NCI-H146 treated with DMSO at 0.1 percent for 48 hours (cell line): Measurements from ENCODE around the gene RAB9B.
A peak's percentile ranks its signal among the peaks of the same experiment; 100 is the strongest.
"Not testable (repeated sequence)": the region's sequence is repeated elsewhere in the genome, so short reads cannot be mapped to it uniquely, and the experiment has no call there.

Experiments used
- DNase-seq: peaks from one replicate; lab custom pipeline; 2025; ENCODE audit not compliant: unreplicated experiment; lab: John Stamatoyannopoulos, UW

RAB9B gene, protein sequence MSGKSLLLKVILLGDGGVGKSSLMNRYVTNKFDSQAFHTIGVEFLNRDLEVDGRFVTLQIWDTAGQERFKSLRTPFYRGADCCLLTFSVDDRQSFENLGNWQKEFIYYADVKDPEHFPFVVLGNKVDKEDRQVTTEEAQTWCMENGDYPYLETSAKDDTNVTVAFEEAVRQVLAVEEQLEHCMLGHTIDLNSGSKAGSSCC

DNA sequence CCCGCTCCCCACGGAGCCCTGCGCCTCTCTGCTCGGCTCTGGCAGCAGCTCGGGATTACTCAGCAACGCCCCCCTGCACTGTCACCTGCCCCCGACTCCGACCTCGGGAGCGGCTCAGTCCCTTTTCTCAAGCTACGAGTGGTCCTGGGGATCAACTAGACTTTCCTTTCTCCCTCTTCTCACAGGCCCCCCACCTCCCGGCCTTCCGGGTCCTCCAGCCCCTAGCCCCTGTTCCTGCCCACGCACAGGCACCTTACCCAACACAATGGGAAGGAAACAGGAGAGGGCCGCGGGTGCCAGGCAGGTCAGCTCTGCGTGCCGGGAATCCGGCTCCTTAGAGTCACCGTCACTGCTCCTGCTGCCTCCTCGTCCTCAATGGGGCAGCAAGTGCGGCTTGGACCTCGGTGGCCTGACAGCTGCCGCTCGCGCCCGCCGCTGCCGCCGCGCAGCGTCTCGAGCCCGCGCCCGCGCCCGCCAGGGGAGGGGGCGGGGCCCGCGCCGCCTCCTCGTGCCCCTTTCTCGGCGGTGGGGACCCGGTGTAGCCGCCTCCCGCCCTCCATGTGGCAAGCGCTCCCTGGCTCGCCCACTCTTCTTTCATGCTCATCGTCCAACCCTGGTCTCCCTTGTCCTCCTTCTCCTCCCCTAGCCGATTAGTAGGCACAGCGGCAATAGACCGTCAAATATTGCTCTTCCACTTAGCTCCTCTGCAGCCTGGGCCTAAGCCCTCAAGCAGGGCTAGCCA lies at the start of gene RAB9B:
Gene RAB9B, minus strand, starts transcription at position 455 of the 742 bp plus-strand sequence. CDS start 6,473 bp downstream, outside the sequence.
- peak; percentile 50 for DNase-seq

DNA sequence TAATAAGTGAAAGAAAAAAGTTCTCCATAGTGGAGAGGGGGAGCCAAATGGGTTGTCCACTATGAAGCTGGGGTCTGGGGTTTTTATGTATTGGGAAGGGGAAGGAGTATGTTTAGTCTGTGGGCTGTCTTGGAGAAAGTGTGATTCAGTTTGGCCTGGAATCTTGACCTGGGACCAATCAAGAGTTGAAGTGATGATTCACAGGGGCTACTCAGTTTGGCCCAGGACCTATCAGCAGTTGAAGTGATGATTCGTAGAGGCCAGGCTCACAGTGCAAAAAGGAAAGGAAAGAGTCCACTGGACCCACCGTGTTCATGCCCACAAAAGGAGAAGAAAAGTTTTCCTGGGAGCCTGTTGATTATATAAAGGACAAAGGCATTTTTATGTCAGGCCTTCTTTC lies 47.3 kb upstream of the RAB9B start:
- DNase-seq: no peak

DNA sequence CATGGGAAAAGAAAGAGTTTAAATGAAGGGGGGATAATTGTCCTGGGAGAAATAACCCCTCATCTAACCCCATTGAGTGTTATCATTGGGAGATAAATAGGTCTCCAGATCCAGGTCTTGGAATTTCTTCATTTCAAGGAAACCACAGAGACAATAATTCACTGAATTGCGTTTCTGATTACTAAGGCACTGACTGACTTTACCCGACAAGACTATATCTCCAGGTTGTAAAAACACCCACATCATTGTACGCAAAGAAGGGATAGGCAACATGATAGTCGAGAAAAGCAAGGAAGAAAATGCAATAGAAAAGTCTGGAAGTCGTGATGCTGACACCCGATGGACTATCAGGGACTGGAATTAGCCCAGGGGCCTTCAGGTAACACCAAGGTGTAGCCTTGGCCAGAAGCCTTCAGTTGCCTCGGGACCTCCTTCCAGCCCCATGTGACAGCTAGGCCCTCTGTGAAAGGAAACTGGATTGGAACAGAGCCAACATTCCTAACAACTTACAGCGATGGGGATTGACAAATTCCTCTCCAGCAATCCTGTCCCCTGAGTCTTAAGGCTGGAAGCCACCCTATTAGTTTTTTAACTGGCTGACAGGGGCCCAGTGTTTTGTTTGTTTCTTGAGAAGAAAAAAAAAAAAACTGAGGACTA lies 46.5 kb upstream of the RAB9B start:
- no peak for DNase-seq

DNA sequence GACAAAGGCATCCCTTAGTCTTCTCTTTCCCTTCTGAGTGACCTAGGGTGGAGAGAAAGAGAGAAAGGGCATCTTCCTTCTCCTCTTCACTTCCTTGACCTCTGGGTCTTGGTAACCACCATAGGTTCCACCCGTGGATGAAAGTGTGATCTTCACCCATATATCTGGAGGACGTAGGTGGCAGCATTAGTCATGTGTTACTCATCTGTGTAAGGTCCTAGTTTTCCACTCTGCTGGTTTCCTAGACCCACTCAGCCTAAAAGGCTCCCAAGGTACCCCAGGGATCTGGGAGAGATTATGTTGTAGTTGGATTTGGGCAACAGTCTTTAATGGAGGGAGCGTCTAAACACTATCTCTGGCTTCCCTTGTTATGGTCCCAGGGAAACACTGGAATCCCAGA lies 45.5 kb upstream of the RAB9B start:
- no peak for DNase-seq

DNA sequence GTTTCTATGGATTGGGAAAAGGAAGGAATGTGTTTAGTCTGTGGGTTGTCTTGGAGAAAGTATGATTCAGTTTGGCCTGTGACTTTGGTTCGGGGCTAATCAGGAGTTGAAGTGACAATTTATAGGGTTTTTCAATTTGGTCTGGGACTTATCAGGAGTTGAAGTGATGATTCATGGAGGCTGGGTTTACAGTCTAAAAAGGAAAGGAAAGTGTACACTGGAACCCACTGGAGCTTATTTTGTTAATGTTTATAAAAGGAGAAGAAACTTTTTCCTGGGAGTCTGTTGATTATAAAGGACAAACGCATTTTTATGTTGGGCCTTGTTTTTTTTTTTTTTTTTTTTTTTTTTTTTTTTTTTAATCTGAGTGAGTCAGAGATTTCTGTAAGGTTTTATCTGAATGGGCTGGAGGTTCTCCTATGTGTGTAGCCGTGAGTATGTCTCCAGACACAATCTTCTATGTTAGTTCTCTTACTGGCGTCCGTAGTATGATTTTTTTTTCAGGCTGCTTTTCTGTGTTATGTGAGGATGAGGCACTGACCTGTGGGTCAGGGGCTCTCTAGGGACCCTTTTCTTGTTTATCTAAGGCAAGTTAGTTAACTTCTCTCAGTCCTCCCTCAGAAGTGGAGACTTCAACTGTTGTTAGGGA lies 33.0 kb upstream of the RAB9B start:
- no peak for DNase-seq

DNA sequence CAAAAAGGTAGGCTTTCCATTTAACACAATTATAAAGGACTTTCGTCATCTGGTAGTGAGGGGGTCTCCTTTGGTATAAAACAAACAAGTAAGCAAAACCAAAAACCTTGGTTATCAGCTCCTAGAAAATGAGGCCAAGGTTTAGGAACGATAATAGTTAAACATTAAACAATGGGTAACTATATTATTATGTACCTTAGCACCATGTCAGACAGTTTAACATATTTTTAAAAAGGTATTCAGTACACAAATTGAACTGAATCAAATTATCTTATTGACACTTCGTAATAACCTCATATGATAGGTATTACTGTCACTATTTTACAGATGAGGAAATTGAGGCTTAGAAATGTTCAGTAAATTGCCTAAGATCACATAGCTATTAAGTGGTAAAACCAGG lies 32.1 kb upstream of the RAB9B start:
- no peak for DNase-seq

DNA sequence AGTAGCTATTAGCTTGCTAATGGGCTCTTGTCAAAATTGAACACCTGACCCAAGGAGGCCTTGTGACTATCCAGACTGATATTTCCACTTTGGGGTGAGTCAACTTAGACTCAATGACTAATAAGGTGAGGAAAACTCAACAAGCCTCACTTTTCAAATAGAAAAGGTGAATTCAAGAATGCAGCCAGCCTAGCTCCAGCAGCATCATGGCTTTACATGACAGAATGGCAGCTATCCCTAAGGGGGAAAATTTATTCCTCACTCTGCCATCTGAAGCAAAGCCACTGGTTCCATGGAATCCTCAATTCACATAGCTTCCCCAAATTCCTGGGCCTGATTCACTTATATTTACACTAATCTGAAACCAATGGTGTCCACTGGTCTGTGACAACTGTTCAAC lies 29.1 kb upstream of the RAB9B start:
- DNase-seq: no peak

DNA sequence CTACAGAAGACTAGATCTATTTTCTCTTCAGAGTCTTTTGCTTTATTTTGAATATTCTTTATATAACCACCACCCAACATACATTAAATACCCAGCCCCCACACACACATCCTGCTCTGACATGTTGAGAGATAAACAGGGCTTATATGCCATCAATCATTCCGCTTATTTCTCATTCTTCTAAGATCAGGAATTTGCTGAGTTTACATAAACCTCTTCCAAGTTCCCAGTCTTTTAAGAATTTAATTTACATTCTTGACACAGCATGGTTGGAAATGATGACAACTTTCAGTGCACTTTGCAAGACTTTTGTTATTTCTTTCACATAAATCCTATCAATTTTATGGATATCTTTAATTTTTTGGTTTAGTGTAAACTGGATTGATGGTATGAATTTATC lies 17.5 kb upstream of the RAB9B start:
- DNase-seq: no peak

DNA sequence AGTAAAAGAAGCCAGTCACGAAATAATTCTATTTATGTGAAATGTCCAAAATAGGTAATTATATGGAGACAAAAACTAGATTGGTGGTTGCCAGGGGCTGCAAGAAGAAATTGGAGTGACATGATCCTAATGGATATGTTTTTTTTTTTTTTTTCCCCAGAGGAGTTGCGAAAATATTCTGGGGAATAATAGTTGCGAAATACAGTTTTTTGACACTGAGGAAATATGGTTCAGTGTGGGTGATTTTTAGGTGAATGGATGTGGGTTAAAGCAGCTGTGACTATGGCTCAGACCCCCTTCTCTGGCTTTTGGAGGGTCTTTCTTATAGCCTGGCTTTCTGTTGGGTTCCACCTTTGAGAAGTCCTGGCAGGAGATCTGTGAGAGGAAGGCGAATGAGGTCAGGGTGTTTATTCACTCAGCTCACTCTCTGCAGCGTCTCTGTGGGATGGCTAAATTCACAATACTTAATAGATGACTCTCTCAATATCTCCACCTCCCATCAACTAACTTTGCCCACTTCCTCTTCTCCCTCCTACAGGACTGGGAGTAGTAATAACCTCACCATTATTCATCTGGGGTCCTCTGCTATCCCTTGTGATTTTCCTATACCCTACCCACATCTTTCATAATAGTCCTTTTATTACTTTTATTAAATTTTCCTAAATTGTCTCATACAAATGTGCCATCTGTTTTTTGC lies 15.3 kb upstream of the RAB9B start:
- DNase-seq: no peak

DNA sequence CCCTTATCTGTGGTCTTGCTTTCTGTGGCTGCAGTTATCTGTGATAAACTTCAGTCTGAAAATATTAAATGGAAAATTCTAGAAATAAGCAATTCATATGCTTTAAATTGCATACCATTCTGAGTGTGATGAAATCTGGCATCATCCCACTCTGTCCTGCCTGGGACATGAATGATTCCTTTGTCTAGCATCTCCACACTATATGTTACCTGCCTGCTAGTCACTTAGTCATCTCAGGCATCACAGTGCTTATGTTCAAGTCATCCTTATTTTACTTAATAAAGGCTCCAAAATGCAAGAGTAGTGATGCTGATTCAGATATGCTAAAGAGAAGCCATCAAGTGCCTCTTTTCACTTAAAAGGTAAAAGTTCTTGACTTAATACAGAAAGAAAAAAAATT lies 14.3 kb upstream of the RAB9B start:
- DNase-seq: no peak

DNA sequence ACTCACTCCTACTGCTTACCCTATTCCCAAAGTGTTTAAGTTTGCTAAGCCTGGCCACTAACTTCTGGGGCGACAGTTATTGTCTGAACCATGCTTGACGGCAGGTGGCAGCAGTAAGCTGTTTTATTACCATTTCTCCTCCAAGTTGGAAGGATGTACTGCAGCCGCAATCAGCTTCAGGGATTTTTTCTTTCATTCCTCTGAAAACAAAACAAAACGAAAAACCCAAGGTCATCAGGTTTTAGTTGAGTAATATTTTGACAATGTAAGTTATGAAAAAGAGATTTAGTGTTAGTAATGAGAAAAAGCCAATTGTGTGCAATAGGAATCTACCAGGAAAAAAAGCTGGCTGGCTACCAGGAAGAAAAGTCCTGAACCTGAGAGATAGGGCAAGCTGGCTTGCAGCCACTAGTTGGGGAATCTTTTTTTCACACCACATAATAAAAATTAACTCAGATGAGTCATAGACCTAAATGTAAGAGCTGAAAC lies 13.2 kb upstream of the RAB9B start:
- peak; percentile 14 for DNase-seq

DNA sequence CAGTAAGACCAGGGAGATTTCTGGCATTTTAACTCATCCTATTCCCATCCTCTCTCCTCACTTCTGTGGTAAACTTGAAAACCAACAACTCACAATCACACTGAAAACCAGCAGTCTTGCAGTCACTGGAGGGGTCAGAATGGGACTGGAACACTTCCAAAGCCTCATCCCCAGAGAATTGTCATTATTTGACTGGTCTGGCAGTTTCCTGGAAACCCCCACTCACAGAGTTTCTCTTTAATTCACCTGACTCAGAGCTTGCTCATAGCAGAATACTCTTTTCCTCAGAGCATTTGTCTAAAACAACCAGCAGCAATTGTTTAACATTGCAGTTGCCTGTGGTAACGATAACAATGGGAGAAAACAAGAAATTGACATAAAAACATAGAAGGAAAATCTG lies 7.3 kb upstream of the RAB9B start:
- DNase-seq: no peak

DNA sequence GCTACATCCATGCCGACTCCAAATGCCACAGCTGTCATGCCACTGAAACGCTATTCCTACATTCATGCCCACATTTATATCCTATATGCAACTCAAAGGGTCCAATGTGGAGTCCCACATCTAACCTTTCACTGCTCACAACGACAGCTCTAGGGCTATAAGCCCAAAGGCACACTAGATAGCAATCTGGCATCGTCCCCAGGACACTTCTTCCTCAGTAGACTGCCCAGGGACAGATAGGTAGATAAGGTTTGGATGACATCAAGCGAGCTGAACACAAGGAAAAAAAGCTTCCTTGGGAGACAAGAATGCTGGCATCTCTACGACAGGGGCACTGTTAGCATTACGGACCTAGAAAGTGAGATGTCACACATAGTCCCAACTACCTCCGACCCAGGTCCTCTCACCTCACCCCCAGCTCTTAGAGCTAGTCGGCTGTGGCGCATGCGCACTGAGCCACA lies 685 bp downstream of the RAB9B start:
- no peak for DNase-seq

DNA sequence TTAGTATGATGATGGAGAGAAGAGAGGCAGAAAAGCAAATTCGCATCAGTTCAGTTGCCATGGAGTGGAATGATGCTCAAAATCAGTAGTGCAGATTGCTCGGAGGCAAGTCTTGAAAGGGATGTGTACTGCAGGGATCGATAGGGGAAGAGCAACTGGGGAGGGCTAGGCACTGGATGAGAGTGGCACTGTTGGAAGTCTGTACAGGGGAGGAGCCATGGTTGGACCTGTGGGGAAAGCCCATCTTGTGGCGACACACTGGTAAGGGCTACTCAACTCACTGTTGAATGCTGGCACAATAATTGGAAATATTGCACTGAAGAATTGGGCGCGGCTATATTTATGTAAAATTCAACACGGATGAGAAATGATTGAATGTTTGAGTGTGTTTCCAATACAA lies 1.2 kb downstream of the RAB9B start:
- DNase-seq: no peak

DNA sequence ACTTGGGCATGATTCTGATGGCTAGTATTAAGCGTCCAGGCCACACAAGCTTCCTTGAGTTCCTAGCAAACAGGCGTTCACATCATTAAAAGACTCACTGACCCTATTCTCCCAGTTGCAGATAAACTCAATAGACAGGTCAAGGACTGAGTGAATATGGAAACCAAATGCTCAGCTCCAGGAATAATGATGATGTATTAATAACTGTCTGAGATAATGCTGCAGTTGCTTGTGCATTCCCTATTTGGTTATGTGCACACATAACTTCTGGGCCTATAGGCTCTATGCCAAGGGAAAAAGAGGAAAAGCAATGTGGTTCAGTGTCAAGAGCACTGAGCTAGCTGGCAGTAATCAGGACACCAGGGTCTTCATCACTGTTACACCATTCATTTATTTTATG lies 3.5 kb downstream of the RAB9B start:
- DNase-seq: no peak

DNA sequence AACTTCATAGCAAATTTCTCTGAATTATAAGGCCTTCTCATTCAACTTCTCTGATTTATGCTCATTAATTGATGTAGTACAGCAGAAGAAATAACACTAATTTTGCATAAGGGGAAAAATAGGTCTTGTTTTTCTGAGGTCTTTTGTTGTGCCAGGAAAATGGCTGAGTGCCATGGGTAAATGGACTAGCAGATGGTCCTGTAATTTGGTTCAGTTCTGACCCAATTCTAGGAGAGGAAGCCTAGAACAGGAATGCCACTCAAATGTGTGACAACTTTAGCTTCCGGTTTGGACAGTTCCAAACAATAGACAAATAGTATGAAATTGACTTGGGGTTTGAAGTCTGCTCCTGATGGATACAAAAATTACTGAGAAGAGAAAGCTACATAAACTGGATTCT lies 6.2 kb downstream of the RAB9B start:
- DNase-seq: no peak

DNA sequence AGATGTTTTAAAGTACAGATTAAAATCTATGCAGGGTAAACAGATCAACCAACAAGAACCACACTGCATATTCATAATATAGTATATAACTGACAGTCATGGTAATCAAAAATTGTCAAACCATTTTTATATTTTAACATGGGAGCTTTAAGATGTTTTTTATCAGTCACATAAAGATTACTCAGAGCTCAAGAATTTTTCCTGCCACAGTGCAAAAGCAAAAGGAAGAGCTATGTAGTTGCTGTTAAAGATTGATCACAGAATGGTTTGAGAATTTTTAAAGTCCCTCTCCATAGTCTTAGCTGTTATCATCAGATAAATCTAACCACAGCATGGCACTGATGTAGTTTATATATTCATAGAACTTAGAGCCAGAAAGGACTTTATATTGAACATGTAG lies 8.5 kb downstream of the RAB9B start:
- DNase-seq: no peak

DNA sequence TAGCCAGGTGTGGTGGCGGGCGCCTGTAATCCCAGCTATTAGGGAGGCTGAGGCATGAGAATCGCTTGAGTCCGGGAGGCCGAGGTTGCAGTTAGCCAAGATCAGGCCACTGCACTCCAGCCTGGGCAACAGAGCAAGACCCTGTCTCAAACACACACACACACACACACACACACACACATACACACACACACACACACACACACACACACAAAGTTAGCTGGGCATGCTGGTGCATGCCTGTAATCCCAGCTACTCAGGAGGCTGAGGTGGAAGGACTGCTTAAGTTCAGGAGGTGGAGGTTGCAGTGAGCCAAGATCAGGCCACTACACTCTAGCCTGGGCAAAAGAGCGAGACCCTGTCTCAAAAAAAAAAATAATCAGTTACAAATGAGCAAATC lies 11.3 kb downstream of the RAB9B start:
- not testable (repeated sequence) for DNase-seq

DNA sequence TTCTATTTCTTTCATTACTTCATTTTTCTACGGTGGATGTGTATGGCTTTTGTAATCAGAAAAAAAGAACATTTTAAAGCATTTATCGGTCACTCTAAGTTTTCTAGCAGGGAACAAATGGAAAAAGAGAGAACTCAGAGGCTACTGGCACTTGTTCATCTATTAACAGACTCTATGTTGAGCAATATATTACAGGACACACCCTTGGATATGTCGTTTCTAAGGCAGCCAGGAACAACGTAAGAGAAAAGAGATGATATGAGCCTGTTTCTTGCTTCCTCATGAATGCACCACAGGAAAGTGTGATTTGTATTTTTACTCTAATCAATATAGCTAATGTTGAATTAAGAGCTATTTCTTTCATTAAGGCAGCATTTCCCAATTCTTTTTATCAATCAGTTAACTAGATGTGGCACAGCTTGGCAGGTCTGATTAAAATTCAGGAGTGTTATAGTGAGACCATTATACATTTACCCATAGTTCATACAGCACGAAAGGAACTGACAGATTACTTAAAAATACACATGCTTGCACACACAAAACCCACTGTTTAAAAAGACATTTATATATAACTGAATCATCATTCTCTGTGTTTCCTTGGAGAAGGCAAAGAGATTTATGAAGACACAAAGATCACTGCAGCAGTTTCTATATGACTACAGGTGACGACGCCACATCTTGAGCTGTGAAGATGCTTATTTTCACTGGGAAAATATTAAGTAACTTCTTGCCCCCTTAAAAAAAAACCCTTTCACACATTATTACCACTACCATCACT lies 13.0 kb downstream of the RAB9B start:
- DNase-seq: no peak

DNA sequence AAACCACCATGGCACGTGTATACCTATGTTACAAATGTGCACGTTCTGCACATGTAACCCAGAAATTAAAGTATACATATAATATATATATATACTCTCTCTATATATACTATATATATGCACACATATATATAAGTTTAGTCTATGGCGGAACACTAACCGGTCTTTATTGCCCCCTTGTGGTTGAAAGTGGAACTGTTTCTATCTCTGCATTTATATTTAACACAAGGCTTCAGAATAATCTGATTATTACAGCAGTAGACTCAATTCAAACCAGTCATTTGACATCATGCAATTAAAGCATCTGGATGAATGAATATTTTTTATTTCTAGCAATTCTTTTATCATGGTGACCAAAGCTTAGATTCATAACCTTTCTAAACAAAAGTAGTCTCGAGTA lies 14.6 kb downstream of the RAB9B start:
- DNase-seq: no peak
